ENCODE results near the gene ERCC6L2.

Gene ERCC6L2

DNA sequence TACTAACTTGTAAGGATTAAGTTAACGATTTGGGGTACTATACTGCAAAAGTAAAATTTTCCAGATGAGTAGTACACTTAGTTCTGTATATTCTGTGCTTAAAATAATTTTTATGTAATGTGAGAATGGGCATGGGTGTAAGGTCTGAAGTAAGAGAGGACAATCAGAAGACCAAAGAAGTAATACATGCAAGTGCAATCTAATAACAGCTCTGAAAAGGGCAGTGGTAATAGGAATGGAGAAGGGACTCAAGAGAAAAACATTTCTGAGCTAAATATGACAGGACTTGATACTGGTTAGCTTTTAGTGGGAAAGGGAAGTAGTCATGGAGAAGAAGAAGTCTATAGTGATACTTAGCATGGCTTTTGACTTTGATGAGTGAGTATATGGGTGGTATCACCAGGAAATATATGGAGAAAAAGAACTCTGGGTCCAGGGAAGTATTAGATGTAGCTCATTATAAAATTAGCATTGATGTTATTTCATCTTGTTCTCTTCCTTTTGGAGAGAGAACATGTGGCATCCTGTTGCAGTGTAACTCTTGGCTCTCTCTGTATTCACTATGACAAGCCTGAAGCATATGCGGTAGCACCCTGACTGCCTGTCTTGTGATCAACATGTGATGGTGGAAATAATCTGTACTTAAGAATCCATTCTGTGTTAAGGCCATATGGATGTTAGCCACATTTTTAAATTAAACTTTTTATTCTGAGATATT, 60.5 kb downstream of the ERCC6L2 start:
- DNase-seq (ENCODE audit: low read depth), result no peak
- TF ChIP-seq CTCF (IDR thresholded peaks at IDR 0.05; ENCODE audit: low read length, missing control alignments), result no peak
- no peak overlapping the region for H3K4me3 ChIP-seq (replicated peaks; ENCODE audit: low read depth, low read length)

DNA sequence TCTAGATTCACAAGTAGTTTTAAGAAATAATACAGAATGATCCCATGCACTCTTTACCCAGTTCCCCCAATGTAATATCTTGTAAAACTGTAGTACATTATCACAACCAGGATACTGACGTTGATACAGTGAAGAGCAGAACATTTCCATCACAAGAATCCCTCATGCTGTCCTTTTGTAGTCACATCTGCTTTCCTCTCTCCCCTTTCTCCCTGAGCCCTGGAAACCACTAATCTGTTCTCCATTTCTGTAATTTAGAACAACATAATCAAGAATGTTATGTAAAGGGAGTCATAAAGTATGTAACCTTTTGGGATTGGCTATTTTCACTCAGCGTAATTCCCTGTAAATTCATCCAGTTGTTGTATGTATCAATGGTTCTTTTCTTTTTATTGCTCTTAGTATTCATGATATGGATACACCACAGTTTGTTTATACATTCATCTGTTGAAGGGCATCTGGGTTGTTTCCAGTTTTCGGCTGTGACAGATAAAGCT, 61.1 kb downstream of the ERCC6L2 start:
- no peak for DNase-seq (ENCODE audit: low read depth)
- TF ChIP-seq CTCF (IDR thresholded peaks at IDR 0.05; ENCODE audit: low read length, missing control alignments), result no peak
- no peak overlapping the region for H3K4me3 ChIP-seq (replicated peaks; ENCODE audit: low read depth, low read length)

- no peak for DNase-seq (ENCODE audit: low read depth)
- TF ChIP-seq CTCF (IDR thresholded peaks at IDR 0.05; ENCODE audit: low read length, missing control alignments), result no peak
- H3K4me3 ChIP-seq (replicated peaks; ENCODE audit: low read depth, low read length), result no peak overlapping the region
Observed at GRCh38 chr9:95937131-95937530, 61.6 kb downstream of the ERCC6L2 start.

DNA sequence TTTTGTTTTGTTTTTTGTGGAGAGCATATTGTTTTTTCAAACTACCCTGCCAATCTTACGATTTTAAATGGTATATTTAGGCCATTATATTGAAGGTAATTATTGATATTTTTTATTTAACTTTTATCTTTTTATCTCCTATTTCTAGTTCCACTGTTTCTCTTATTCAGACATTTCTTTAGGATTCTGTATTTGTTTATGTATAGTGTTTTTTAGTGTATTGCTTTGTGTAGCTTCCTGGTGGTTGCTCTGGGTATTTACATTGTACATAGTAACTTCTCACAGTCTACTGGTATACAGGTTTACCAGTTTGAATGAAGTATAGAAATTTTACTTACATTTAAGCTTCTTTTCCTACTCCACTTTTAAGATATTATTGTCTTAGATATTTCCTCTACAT, 63.2 kb downstream of the ERCC6L2 start:
- no peak overlapping the region for H3K4me3 ChIP-seq (replicated peaks; ENCODE audit: low read depth, low read length)
- no peak for DNase-seq (ENCODE audit: low read depth)
- no peak for TF ChIP-seq CTCF (IDR thresholded peaks at IDR 0.05; ENCODE audit: low read length, missing control alignments)

DNA sequence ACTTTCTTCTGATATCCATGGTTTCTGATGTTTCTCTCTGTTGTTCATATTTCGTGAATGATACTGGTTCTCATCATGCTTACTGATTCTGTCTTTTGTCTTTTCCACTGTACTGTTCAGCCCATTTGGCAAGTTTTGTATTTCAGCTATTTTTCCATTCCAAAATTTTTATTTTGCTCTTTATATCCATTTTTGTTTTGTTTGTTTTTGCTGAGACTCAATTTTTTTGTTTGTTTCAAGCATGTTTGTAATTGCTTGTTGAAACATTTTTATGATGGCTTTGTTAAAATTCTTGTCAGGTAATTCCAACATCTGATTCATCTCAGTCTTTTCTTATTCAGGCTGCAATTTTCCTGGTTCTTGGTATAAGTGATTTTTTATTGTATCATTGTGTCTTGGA, 64.0 kb downstream of the ERCC6L2 start:
- no peak overlapping the region for H3K4me3 ChIP-seq (replicated peaks; ENCODE audit: low read depth, low read length)
- TF ChIP-seq CTCF (IDR thresholded peaks at IDR 0.05; ENCODE audit: low read length, missing control alignments), result no peak
- no peak for DNase-seq (ENCODE audit: low read depth)

DNA sequence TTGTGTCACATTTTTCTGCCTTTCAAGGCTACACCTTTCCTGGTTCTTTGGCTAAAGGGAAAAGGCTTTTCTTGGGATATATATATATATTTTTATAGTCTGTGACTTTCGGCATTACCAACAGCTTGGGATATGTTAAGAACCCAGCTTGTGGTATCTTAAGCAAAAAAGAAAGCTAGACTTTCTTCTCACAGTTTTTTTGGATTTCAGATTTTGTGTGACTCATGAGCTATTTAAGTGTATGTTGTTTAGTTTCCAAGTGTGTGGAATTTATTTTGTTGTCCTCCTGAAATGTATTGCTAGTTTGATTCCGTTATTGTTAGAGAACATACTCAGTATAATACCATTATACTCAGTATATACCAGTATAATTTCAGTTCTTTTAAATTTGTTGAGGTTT, 64.8 kb downstream of the ERCC6L2 start:
- no peak for DNase-seq (ENCODE audit: low read depth)
- no peak for TF ChIP-seq CTCF (IDR thresholded peaks at IDR 0.05; ENCODE audit: low read length, missing control alignments)
- no peak overlapping the region for H3K4me3 ChIP-seq (replicated peaks; ENCODE audit: low read depth, low read length)

DNA sequence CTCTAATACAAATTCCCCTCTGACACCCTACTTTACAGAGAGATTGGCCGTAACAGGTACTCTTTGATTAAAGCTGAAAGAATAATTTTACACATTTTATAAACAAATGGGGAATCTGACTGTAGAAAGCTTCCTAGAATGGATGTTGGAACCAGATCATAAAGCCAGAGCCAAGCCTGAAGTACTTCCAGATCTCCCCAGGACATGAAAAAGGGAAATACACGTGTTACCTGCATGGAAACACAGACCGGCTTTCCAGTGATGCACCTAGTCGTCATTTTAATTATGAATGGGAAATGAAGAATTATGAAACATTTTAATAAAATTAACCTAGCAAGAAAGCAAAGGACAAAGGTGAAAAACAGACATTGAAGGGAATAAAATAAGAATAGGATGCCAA, 66.5 kb downstream of the ERCC6L2 start:
- DNase-seq (ENCODE audit: low read depth), result no peak
- no peak for TF ChIP-seq CTCF (IDR thresholded peaks at IDR 0.05; ENCODE audit: low read length, missing control alignments)
- H3K4me3 ChIP-seq (replicated peaks; ENCODE audit: low read depth, low read length), result no peak overlapping the region

All from fibroblast of pulmonary artery (primary cell).